Loucy (cell line): ENCODE results near the gene SUN1.

Experiments used
- EZH2phosphoT487 ChIP-seq: fragments of 200-600 bp; IDR thresholded peaks from 2 replicates; pipeline ENCODE4 v1.6.1; 2018; ENCODE audit warnings: antibody characterized with exemption, mild to moderate bottlenecking, moderate library complexity, borderline replicate concordance
- TF ChIP-seq, protein P1 (sequence below): fragments of 200-600 bp; sonication (generic); conservative IDR thresholded peaks from 2 replicates; pipeline ENCODE4 v1.5.1; 2014; ENCODE audit warnings: mild to moderate bottlenecking, antibody characterized with exemption, low read length

DNA sequence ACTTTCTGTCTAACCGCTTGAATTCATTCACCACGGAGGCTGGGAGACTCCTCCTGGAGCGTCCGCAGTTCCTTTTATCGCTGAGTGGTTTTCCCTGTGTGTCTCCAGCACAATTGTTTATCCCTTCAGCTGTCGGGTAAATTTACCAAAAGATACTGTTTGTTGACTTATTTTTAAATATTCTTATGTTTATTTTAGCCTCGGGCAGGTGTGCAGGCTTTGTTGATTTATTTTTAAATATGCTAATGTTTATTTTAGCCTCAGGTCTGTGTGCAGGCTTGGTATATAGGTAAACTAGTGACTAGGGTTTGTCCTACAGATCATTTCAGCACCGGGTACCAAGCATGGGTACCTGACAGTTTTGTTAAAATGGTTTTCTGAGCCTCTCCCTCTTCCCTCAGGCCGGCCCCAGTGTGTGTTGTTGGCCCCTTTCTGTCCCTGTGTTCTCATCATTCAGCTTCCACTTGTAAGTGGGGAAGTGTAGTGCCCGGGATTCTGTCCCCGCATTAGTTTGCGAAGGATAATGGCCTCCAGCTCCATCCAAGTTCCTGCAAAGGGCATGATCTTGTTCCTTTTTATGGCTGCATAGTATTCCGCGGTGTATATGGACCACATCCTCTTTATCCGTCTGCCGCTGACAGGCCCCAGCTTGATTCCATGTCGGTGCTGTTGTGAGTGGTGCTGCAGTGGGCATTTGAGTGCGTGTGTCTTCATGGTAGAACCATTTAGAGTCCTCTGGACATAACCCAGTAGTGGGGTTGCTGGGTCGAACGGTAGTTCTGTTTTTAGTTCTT, 49.4 kb downstream of the SUN1 start:
- TF ChIP-seq, protein P1, sequence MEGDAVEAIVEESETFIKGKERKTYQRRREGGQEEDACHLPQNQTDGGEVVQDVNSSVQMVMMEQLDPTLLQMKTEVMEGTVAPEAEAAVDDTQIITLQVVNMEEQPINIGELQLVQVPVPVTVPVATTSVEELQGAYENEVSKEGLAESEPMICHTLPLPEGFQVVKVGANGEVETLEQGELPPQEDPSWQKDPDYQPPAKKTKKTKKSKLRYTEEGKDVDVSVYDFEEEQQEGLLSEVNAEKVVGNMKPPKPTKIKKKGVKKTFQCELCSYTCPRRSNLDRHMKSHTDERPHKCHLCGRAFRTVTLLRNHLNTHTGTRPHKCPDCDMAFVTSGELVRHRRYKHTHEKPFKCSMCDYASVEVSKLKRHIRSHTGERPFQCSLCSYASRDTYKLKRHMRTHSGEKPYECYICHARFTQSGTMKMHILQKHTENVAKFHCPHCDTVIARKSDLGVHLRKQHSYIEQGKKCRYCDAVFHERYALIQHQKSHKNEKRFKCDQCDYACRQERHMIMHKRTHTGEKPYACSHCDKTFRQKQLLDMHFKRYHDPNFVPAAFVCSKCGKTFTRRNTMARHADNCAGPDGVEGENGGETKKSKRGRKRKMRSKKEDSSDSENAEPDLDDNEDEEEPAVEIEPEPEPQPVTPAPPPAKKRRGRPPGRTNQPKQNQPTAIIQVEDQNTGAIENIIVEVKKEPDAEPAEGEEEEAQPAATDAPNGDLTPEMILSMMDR, result no peak
- no peak for TF ChIP-seq EZH2phosphoT487
